Stimulated activated CD8-positive, alpha-beta memory T cell treated with anti-CD3 and anti-CD28 coated beads, Interleukin-4, amount 100 ng/mL, for 48 hours (primary cell): Measurements from ENCODE around the gene VEGFA.
A peak's percentile ranks its signal among the peaks of the same experiment; 100 is the strongest.

Source experiments
- DNase-seq: peaks from one replicate; pipeline ENCODE4 v3.0.0-alpha.2; 2020

The VEGFA gene

DNA sequence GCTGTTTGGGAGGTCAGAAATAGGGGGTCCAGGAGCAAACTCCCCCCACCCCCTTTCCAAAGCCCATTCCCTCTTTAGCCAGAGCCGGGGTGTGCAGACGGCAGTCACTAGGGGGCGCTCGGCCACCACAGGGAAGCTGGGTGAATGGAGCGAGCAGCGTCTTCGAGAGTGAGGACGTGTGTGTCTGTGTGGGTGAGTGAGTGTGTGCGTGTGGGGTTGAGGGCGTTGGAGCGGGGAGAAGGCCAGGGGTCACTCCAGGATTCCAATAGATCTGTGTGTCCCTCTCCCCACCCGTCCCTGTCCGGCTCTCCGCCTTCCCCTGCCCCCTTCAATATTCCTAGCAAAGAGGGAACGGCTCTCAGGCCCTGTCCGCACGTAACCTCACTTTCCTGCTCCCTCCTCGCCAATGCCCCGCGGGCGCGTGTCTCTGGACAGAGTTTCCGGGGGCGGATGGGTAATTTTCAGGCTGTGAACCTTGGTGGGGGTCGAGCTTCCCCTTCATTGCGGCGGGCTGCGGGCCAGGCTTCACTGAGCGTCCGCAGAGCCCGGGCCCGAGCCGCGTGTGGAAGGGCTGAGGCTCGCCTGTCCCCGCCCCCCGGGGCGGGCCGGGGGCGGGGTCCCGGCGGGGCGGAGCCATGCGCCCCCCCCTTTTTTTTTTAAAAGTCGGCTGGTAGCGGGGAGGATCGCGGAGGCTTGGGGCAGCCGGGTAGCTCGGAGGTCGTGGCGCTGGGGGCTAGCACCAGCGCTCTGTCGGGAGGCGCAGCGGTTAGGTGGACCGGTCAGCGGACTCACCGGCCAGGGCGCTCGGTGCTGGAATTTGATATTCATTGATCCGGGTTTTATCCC is at the start of gene VEGFA:
TSS of gene VEGFA (plus strand) at position 686 of the 846 bp plus-strand sequence.
- DNase-seq = peak; percentile 96

- no peak for DNase-seq
Measured at GRCh38 chr6:43720999-43721398, 49.0 kb upstream of the VEGFA start.

- DNase-seq = no peak
Measured at GRCh38 chr6:43722920-43723545, 47.0 kb upstream of the VEGFA start.

GRCh38 chr6:43723737-43724295 is 46.2 kb upstream of the VEGFA start:
- DNase-seq = peak; percentile 84

DNA sequence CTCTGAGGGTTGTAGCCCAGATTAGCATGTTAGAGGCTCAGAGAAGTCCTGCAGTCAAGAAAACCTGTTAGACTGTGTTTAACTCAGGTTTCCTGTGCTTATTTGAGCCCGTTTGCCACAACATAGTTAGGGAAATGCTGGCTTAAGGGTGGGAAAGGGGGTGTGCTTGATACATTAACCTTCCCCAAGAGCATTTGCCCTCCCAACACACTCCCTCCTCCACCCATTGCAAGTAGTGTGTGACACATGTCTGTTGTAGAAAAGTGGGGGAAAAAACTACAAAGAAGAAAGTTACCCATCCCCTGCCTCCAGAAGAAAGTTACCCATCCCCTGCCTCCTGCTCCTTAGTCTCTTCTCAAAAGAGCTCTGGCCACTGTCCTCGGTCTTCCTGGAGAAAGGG is 45.7 kb upstream of the VEGFA start:
- DNase-seq = no peak

DNA sequence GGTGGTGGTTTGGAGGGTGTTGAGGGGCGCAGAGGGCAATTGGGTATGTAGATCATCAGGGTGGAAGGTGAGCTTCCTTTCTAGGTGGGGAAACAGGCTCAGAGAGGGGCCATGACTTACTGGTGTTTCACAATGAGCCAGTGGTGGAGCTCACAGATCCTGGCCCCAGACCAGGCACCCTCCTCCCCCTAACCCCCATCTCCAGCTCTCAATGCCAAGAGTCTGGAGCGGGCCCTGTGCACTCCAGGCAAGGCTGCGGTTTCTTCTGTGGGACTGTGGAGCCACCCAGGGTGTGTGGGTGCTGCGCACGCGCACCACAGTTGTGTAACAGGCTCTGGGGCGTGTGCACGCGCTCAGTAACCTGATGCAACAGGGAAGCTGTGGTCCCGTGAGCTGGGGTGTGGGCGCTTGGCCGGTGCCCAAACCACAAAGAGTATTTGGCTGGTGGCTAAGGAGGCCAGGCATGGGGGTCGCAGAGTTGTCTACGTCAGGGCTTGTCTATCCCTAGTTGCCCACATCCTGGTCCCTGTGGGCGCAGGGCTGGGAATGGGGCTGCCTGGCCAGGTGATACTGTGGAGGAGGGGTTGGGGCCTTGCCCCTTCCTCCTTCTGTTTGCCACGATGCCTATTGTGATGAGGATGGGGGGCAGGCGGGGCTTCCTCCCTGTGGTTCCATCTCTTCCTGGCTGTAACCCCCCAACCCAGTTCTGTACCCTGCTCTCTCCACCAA is 44.9 kb upstream of the VEGFA start:
- peak; percentile 91 for DNase-seq

DNA sequence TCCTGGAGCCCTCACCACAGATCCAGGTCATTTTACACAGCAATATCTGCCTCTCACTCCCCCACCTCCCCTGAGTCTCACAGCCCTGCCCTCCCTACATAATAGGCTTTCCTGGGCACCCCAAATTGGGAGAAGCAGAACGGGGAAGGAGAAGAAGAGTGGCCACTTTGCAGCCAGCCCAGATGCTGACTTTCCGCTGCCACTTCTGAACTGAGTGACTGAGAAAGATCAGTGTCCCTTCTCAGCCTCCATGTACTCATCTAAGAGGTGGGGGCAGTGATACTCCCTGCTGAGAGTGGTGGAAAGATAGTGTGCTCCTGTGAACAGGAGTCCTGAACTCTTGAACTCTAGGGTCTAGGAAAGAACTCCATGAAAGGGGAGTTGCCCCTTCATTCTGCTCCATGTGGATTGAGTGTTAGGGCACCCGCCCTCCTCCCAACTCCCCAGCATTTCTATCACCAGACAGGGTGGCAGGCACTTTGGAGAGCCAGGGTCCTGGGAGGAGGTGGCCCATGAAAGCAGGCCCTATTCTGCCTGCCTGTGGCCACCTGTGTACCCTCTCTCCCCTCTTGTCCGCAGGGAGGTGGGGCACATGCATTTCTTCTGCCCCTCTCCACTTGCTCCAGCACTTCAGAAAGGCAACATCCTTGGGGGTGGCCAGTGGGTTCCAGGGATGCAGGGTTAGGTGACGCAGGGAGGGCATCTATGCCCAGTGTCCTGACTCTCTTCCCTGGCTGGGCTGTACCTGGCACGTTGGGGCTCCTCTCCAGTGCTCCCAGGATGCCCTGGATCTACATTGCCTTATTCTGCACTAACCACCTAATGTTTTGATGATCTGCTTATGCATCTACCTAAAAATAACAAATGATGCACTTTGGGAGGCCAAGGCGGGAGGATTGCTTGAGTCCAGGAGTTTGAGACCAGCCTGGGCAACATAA is 44.1 kb upstream of the VEGFA start:
- DNase-seq = no peak

DNA sequence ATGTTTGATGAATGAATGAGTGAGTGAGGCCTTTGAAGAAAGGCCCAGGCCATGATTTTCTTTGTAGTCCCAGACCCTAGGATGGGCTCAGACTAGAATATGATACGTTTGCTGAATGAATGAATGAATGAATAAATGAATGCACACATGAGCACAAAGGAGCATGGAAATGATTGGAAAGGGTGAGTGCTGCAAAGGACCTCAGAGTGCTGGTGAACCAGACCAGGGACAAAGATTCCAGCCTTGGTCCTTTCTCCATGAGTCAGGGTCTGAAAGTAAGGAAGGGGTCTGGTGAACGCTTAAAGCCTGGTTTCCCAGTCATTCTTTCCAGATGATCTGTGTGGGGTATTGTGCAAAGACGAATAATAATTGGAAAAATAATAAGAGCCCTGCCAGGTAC is 42.4 kb upstream of the VEGFA start:
- no peak for DNase-seq

- no peak for DNase-seq
Measured at GRCh38 chr6:43728586-43728985, 41.4 kb upstream of the VEGFA start.

GRCh38 chr6:43729537-43729936 is 40.5 kb upstream of the VEGFA start:
- no peak for DNase-seq

DNA sequence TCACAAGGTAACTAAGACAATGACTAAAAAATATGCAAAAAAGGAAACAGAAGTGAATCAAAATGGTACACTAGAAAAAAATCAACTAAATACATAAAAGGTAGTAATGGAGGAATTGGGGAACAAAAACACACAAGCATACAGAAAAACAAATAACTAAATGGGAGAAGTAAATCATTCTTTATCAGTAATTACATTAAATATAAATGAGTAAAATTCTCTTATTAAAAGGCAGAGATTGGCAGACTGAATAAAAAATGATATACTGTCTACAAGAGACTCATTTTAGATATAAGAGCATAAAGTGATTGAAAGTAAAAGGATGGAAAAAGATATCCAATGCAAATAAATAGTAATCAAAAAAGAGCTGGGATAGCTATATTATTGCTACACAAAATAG is 39.4 kb upstream of the VEGFA start:
- DNase-seq = no peak

GRCh38 chr6:43733471-43734293 is 36.3 kb upstream of the VEGFA start:
- peak; percentile 50 for DNase-seq

DNA sequence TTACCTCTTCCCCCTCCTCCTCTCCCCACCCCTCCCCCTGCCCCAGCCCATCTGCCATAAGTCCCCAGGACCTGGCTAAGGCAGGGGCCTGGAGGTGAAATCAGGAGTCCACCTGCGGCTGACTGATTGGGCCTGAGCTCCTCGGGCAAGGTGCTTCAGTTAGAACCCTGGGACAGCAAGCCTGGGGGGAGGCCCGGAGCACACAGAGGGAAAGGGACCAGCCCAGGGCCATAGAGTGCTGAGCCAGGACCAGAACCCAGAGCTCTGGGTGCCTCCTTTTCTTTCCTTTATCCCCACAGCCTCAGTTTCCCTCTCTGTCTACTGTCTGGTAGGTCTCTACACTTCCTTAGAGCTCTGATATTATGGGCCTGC is 35.7 kb upstream of the VEGFA start:
- DNase-seq = no peak

GRCh38 chr6:43735642-43736199 is 34.3 kb upstream of the VEGFA start:
- no peak for DNase-seq

DNA sequence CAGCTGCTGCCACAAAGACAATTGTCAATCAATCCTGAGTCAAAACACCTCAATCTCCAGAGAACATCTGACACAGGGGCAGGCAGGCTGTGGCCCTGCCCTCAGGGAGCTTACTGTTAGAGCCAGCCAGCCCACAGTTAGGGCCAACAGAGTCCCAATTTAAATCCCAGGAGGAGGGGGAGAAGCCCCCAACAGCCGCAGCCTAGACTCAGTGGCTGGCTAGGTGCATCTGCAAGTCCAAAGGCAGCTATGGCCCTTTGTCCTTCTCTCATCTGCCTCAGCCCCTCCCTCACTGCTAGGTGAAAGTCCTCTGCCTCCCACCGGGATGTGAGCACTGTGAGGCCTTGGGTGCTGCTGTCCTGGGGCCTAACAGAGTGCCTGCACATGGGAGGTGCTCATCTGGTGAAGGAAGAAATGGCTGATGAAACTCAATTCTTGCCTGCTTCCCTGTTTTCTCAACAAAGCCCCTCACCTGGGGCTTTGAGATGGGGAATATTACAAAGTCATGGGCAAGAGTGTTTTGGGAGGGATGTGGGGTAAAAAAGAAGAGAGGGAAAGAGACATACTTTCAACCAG is 33.7 kb upstream of the VEGFA start:
- DNase-seq = no peak

- no peak for DNase-seq
Measured at GRCh38 chr6:43736844-43737243, 33.2 kb upstream of the VEGFA start.

DNA sequence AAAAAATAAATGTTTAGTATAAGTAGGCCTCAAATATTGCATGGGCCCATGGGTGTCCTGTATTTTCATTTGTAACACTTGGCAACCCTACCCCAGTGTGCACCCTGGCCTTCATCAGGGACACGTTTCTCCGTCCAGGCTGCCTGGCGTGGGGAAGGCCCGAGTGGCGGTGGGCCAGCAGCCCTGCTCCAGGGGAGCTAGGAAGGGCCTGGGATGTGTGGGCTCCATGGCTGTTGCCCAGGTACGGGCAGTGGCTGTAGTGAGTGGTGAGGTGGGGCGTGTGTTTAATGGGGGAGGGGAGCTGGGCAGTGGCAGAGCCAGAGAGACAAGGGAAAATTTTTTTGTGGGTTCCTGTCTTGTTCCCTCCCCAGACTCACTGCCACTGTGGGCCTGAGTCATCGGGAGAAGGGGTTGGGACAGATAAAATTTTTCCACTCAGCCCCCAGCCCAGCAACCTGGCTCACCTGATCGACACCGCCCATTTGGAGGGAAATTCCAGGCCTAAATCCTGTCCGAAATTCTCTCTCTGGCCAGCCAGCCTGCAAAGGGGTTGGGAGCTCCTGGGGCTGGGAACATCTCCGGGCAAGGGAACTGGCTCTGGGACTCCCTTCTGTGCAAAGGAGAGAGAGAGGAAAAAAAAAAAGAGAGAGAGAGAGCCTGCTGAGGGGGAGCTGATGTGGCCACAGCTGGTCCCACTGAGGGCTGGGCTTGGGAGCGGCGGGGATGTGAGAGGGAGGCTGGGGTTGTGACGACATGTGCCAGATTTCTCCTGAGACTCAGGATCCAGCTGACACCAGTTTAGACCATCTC is 32.5 kb upstream of the VEGFA start:
- DNase-seq = no peak

- no peak for DNase-seq
Measured at GRCh38 chr6:43738267-43738676, 31.7 kb upstream of the VEGFA start.

- DNase-seq = no peak
Measured at GRCh38 chr6:43738877-43739641, 31.0 kb upstream of the VEGFA start.
